Activated CD4-positive, CD25-positive, alpha-beta regulatory T cell treated with anti-CD3 and anti-CD28 coated beads, Interleukin-2, amount 50 U/mL, for 24 hours (primary cell): ENCODE measurements around the gene GPR12.
"Not testable (repeated sequence)": the region's sequence is repeated elsewhere in the genome, so short reads cannot be mapped to it uniquely, and the experiment has no call there.

Source experiments
- ATAC-seq, 2 donors: fragments of 150-1000 bp; cut with Tn5 transposase; one replicate each; pipeline ENCODE4 v1.10.0; 2021; ENCODE audit warnings: mild to moderate bottlenecking in 1 of 2, moderate library complexity in 1 of 2

GPR12 gene

GRCh38 chr13:26747706-26748105 is 12.9 kb downstream of the GPR12 start:
- ATAC-seq: no peak

DNA sequence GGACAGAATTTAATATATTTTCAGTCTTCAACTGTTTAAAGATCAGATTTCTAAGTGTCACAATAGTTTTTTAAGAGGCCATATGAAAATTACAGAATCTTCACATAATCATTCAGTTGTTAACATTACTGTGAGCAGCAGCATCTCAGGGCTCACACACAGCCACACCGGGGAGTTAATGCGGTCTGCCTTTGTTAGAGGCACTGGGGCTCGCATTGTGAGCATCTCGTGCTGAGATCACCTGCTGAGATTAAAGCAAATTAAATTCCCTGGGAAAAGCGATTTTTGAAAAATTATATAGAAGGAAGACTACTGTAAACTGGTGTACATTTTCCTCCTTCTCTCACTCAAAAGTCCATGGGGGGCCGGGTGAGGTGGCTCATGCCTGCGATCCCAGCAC is 16.6 kb downstream of the GPR12 start:
- no peak for ATAC-seq

DNA sequence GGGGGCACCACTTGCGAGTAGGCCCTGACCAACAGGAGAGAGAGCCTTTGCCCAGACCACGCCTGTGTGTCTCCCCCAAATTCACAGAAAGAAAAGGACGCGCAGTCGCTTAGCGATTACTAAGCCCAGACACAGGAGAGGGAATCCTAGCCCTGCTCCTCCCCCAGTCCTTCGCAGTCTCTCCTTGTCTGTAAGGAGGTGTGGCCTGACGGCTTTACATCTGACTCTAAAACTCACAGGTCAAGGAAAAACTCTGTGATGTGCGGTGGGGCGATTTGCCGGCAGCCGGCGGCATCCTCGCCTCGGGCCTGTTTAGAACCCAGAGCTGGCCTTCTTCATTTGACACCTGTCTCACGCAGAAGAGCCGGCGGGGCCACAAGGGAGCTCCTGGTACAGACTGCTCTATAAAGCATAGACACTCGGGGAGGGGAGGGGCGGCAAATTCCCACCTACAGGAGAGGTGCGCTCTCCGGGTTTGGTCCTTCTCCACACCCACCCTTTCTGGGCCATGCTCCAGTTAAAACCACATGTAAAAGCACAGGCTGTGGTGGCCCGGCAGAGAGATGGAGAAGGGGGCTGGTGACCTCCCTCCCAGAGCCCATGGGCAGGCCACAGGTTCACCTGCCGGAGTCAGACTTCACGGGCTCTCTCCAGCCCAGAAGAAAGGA is 17.8 kb downstream of the GPR12 start:
- ATAC-seq: no peak

GRCh38 chr13:26735677-26736076 is 24.9 kb downstream of the GPR12 start:
- no peak for ATAC-seq

DNA sequence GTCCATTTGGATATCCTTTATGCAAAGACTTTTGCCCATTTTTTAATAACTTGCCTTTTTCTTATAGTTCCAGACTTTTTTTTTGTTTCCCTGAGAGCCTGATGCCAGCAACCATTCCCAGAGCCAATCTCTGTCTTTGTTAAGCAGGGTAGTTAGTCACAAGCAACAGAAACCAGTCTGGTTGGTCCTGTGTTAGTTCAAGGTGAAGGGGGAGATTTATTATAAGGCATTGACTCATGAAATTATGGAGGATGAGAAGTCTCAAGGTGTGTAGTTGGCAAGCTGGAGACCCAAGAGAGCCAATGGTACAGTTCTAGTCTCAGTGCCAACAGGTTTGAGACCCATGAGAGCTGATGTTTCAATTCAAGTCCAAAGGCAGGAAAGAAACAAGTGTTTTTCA is 33.0 kb downstream of the GPR12 start:
- ATAC-seq: no peak

- no peak for ATAC-seq
Observed at GRCh38 chr13:26727122-26727521, 33.5 kb downstream of the GPR12 start.

GRCh38 chr13:26726684-26727083 is 33.9 kb downstream of the GPR12 start:
- ATAC-seq: no peak

- ATAC-seq: not testable (repeated sequence)
Observed at GRCh38 chr13:26723620-26724019, 37.0 kb downstream of the GPR12 start.

- no peak for ATAC-seq
Observed at GRCh38 chr13:26722321-26722720, 38.3 kb downstream of the GPR12 start.

- peak; percentile 35 to 56 for ATAC-seq
Observed at GRCh38 chr13:26721251-26722121, 39.1 kb downstream of the GPR12 start.

GRCh38 chr13:26719356-26719945 is 41.1 kb downstream of the GPR12 start:
- no peak for ATAC-seq

GRCh38 chr13:26718872-26719271 is 41.7 kb downstream of the GPR12 start:
- ATAC-seq: no peak

GRCh38 chr13:26718146-26718545 is 42.4 kb downstream of the GPR12 start:
- ATAC-seq: no peak

DNA sequence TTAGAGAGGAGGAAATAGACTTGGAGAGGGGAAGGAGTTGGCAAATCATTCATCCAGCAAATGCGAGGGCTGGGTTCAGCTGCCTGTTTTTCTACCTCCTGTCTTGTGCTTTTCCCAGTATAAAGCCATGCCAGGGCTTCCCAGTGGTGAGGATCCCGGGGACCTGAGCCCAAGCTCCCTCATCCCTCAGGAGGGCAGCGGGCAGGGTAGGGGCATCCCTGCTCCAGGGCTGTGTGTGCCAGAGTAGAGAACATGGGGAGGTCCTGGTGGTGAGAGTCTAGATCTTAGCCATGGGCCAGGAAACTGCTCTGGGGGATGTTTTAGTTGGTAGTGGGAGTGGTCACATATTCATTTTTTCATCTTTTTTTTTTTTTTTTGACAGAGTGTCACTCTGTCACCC is 43.6 kb downstream of the GPR12 start:
- no peak for ATAC-seq

DNA sequence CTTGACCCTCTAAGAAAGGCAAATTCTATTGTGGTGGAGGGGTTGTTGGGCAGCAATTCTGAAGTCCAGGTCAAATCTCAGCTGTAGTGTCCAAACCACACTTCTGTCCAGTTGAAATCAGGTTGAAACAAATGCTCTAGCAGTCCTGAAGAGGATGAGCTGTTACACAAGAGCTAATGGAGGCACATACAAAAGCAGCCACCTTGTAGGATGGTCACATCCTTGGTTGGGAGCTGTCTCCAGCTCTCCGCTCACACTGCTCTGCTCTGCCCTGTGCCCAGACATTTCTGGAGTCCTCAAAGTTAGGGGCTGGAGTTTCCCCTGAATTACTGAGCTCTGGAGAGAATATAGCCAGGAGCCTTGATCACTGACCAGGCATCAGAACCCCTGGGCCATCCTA is 47.2 kb downstream of the GPR12 start:
- no peak for ATAC-seq

DNA sequence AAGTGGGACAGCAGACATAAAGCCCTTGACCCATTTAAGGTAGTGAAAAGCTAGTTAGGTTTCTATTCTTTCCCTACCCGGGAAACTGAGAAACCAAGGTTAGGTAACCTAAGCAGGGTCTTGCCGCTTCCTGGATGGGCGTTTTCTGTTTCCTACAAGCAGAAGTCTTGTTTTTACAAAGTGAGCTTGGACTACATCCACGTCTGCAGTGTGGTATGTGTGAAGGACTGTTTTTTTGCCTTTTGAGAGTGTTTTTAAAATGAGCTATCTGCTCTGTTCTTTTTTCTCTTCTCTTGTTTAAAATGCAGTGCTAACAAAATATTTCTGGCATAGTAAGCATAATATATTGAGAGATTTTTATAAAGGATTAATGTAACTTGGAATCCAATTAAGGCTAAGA is 49.4 kb downstream of the GPR12 start:
- no peak for ATAC-seq

GRCh38 chr13:26710166-26710565 is 50.4 kb downstream of the GPR12 start:
- no peak for ATAC-seq

- ATAC-seq: no peak
Observed at GRCh38 chr13:26709461-26709860, 51.1 kb downstream of the GPR12 start.

- no peak for ATAC-seq
Observed at GRCh38 chr13:26708007-26708297, 52.6 kb downstream of the GPR12 start.

- ATAC-seq: no peak
Observed at GRCh38 chr13:26707122-26708006, 53.2 kb downstream of the GPR12 start.

DNA sequence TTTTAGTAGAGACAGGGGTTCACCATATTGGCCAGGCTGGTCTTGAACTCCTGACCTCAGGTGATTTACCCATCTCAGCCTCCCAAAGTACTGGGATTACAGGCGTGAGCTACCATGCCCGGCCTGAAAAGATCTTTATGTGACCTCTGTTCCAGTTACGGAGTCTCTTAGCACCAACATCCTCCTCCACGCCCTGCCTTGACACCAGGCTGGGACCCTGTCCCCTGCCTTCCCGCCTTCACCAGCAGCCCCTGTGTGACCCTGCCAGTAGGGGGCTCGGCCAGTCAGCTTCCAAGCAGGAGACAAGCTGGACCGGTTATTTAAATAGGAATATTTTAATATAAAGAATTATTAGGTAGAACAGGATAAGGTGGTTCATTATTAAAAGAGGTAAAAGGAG is 54.2 kb downstream of the GPR12 start:
- no peak for ATAC-seq

DNA sequence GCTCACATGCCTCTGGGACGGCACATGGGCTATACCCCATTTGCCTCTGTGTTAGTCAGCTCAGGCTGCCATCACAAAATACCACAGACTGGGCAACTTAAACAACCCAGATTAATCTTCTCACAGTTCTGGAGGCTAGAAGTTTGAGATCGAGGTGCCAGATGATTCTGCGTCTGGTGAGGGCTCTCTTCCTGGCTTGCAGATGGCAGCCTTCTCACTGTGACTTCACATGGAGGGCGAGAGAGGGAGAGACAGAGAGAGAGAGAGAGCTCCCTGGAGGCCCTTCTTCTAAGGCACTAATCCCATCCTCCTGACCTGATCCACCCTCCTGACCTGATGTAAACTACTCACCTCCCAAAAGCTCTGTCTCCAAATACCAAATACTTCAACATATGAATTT is 55.0 kb downstream of the GPR12 start:
- ATAC-seq: no peak
